Hepatocyte (in vitro differentiated cells): ENCODE results near the gene MYLK2. TPM values are rescaled to one million over a fixed set of nuclear protein-coding genes. Genes with fewer than 3 reads are reported as not detected.

Experiments
- DNase-seq: peaks from one replicate; pipeline ENCODE4 v3.0.0-alpha.2; 2016; ENCODE audit warnings: low spot score
- H2AFZ ChIP-seq: fragments of 200-600 bp; sonication (generic); 2 replicates; pipeline ENCODE4 v1.6.0; 2016; ENCODE audit warnings: antibody characterized with exemption, mild to moderate bottlenecking
- H3K27ac ChIP-seq: fragments of 200-600 bp; sonication (generic); 2 replicates; pipeline ENCODE4 v1.5.1; 2016; ENCODE audit warnings: mild to moderate bottlenecking
- H3K27me3 ChIP-seq: fragments of 200-600 bp; sonication (generic); 2 replicates; pipeline ENCODE4 v1.6.1; 2016
- H3K36me3 ChIP-seq: fragments of 200-600 bp; sonication (generic); replicated peaks from 2 replicates; pipeline ENCODE4 v1.5.1; 2016; ENCODE audit warnings: low read depth; ENCODE audit not compliant: insufficient read depth
- H3K4me1 ChIP-seq: fragments of 200-600 bp; sonication (generic); 2 replicates; pipeline ENCODE4 v1.5.1; 2016; ENCODE audit warnings: mild to moderate bottlenecking, moderate library complexity; ENCODE audit not compliant: insufficient read depth
- H3K4me2 ChIP-seq: fragments of 200-600 bp; sonication (generic); 2 replicates; pipeline ENCODE4 v1.6.0; 2016
- H3K4me3 ChIP-seq: fragments of 200-600 bp; sonication (generic); 2 replicates; pipeline ENCODE4 v1.5.1; 2016; ENCODE audit warnings: mild to moderate bottlenecking
- H3K79me2 ChIP-seq: fragments of 200-600 bp; sonication (generic); 2 replicates; pipeline ENCODE4 v1.6.0; 2017; ENCODE audit warnings: mild to moderate bottlenecking
- H3K9me2 ChIP-seq: fragments of 200-600 bp; sonication (generic); replicated peaks from 2 replicates; pipeline ENCODE4 v1.6.0; 2017; ENCODE audit warnings: mild to moderate bottlenecking; ENCODE audit not compliant: insufficient read depth
- H3K9me3 ChIP-seq: fragments of 200-600 bp; sonication (generic); 2 replicates; pipeline ENCODE4 v1.5.1; 2016; ENCODE audit warnings: low read depth, mild to moderate bottlenecking
- H4K20me1 ChIP-seq: fragments of 200-600 bp; sonication (generic); 2 replicates; pipeline ENCODE4 v1.6.0; 2016; ENCODE audit warnings: mild to moderate bottlenecking; ENCODE audit not compliant: insufficient read depth, poor library complexity, severe bottlenecking
- CTCF ChIP-seq: fragments of 200-600 bp; sonication (generic); IDR thresholded peaks from 2 replicates; pipeline ENCODE4 v1.5.1; 2016; ENCODE audit warnings: antibody characterized with exemption, mild to moderate bottlenecking; ENCODE audit not compliant: poor library complexity
- EZH2 ChIP-seq: fragments of 200-600 bp; sonication (generic); IDR thresholded peaks from 2 replicates; pipeline ENCODE4 v1.6.1; 2016; ENCODE audit warnings: antibody characterized with exemption, mild to moderate bottlenecking, borderline replicate concordance
- EZH2phosphoT487 ChIP-seq: fragments of 200-600 bp; sonication (generic); IDR thresholded peaks from one replicate; pipeline ENCODE4 v1.6.1; 2018; ENCODE audit warnings: antibody characterized with exemption, mild to moderate bottlenecking, low read depth, moderate library complexity; ENCODE audit not compliant: unreplicated experiment, severe bottlenecking
- WGBS: methylation state at CpG from one replicate; pipeline ENCODE4 v1.1.6; 2016; ENCODE audit warnings: low lambda C conversion rate; ENCODE audit errors: missing lambda C conversion rate; 5-methylcytosine and 5-hydroxymethylcytosine counted together
- polyA plus RNA-seq: library from polyadenylated mRNA; unstranded; fragments of >200 nt; fragmentation: Nextera tagmentation; extraction: Ambion mirVana; gene quantifications from 2 replicates; pipeline ENCODE4 v1.2.1, GENCODE V29; 2016
- total RNA-seq: library from RNA; depleted of rRNA; stranded (reverse); fragments of >200 nt; gene quantifications from 2 replicates; pipeline ENCODE4 v1.2.3, GENCODE V29; 2014

MYLK2 gene
- total and polyA plus RNA-seq, 2 experiments from 2014 or later = 0.33 TPM; not detected in 1

GRCh38 chr20:31859266-31859997 lies 40.3 kb downstream of the MYLK2 start:
- Histone ChIP-seq H3K4me3 (no peak overlapping the region), H3K4me1 (peaks cover 13% of the 10 kb centered on the region), H3K79me2 (no peaks in the 10 kb centered on the region), H3K36me3 (no peaks in the 10 kb centered on the region), H3K27ac (no peak overlapping the region), H3K4me2 (no peak overlapping the region), H3K9me3 (no peaks in the 10 kb centered on the region), H3K27me3 (peaks cover 46% of the 10 kb centered on the region), H3K9me2 (no peaks in the 10 kb centered on the region), H4K20me1 (no peaks in the 10 kb centered on the region), H2AFZ (no peak overlapping the region)
- DNase-seq = no peak
- TF ChIP-seq EZH2 (no peak), CTCF (no peak), EZH2phosphoT487 (no peak)
- 93% methylated on average over 5 of the region's 5 CpGs for WGBS

GRCh38 chr20:31859998-31860380 lies 40.8 kb downstream of the MYLK2 start:
- Histone ChIP-seq H3K4me2 (peak overlapping the region; percentile 100), H3K79me2 (no peaks in the 10 kb centered on the region)
- whole genome bisulfite sequencing = 73% methylated on average over 7 of the region's 7 CpGs

GRCh38 chr20:31860390-31861134 lies 41.4 kb downstream of the MYLK2 start:
- TF ChIP-seq EZH2 (no peak), CTCF (no peak), EZH2phosphoT487 (no peak)
- peak overlapping the region; percentile 100 for H3K4me2 ChIP-seq

More at GRCh38 chr20:31859998-31860380, 40.8 kb downstream of the MYLK2 start:
- H3K9me2 ChIP-seq = no peaks in the 10 kb centered on the region
- no peak for DNase-seq
- H4K20me1 ChIP-seq = no peaks in the 10 kb centered on the region
- H3K4me1 ChIP-seq = peaks cover 13% of the 10 kb centered on the region
- no peaks in the 10 kb centered on the region for H3K9me3 ChIP-seq
- no peak overlapping the region for H2AFZ ChIP-seq
- no peak overlapping the region for H3K4me3 ChIP-seq
- H3K27ac ChIP-seq = no peak overlapping the region
- H3K27me3 ChIP-seq = peaks cover 41% of the 10 kb centered on the region
- TF ChIP-seq EZH2 (no peak), CTCF (no peak), EZH2phosphoT487 (no peak)
- no peaks in the 10 kb centered on the region for H3K36me3 ChIP-seq

More at GRCh38 chr20:31860390-31861134, 41.4 kb downstream of the MYLK2 start:
- 7% methylated on average over 15 of the region's 15 CpGs for WGBS
- Histone ChIP-seq H3K79me2 (no peaks in the 10 kb centered on the region), H4K20me1 (no peaks in the 10 kb centered on the region), H3K9me2 (no peaks in the 10 kb centered on the region), H2AFZ (peak overlapping the region; percentile 95), H3K27ac (peak overlapping the region; percentile 65), H3K4me1 (peaks cover 13% of the 10 kb centered on the region), H3K36me3 (no peaks in the 10 kb centered on the region), H3K4me3 (peak overlapping the region; percentile 85), H3K9me3 (no peaks in the 10 kb centered on the region), H3K27me3 (peaks cover 35% of the 10 kb centered on the region)
- peak; percentile 63 for DNase-seq
